CD4-positive, alpha-beta T cell treated with Interleukin-1 beta for 1 hour (primary cell): ENCODE results near the gene ERC2.

Experiments used
- DNase-seq, 2 donors: peaks; one replicate each; pipeline ENCODE4 v3.0.0-alpha.2; 2020 to 2022

The ERC2 gene

GRCh38 chr3:55500555-55501330 lies 967.5 kb downstream of the ERC2 start:
- no peak for DNase-seq

GRCh38 chr3:55498520-55498919 lies 969.7 kb downstream of the ERC2 start:
- no peak for DNase-seq

GRCh38 chr3:55497250-55497649 lies 971.0 kb downstream of the ERC2 start:
- no peak for DNase-seq

- no peak for DNase-seq
These were observed 973.3 kb downstream of the ERC2 start for GRCh38 chr3:55494976-55495375.

DNA sequence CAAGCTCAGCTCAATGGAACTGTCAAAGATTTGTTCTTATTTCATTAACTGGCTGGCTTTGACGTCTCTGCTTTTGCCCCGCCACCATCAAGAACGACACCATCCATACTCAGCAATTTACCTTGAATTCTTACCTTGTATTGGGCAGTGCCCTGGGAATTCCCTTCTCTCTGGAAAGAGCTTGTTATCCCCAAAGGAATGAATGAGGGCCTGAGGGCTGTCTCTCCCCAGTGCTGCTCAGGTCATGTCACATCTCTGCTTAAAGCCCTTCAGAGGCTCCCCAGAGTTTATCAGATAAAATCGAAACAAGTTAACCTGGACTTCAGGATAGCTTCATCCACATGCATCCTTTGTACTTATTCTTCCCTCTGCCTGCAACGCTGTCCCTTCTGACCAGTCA lies 975.3 kb downstream of the ERC2 start:
- DNase-seq = no peak

- DNase-seq = no peak
These were observed 976.9 kb downstream of the ERC2 start for GRCh38 chr3:55491296-55491816.

- DNase-seq = no peak
These were observed 977.9 kb downstream of the ERC2 start for GRCh38 chr3:55490276-55490913.

GRCh38 chr3:55489798-55490132 lies 978.5 kb downstream of the ERC2 start:
- no peak for DNase-seq

GRCh38 chr3:55488398-55489055 lies 979.7 kb downstream of the ERC2 start:
- peak in 1 of 2 donors; percentile 31 for DNase-seq

GRCh38 chr3:55487381-55488241 lies 980.7 kb downstream of the ERC2 start:
- no peak for DNase-seq

- no peak for DNase-seq
These were observed 981.3 kb downstream of the ERC2 start, which contains the start of gene WNT5A for GRCh38 chr3:55486857-55487380. WNT5A (minus strand) TSS chr3:55487306; CDS start chr3:55486985, 321 bp downstream.

GRCh38 chr3:55486101-55486856 lies 982.0 kb downstream of the ERC2 start:
- no peak for DNase-seq

- peak; percentile 5 to 23 for DNase-seq
These were observed 983.2 kb downstream of the ERC2 start for GRCh38 chr3:55484801-55485791.

DNA sequence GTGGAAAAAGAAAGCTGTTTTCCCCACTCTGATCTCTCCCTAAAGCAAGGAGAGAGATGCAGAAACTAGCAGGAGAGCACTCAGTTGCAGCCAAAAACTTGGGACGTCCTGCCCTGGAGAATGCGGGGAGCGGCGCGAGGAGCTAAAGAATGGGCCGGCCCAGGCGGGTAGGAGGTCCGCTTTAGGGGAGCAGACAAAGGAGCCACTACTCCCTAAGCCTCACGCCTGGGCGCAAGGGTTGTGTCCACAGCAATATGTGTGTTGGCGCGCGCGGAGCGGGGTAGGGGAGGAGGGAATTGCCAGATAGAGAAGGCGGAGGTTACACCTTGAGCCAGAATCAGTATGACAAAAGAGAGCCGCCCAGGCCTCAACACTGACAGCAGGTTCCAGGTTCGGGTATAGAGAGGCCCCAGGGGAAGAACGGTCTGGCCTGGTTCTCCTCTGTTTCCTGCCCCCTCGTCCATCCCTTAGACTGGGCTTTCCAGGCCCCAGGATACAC lies 984.0 kb downstream of the ERC2 start:
- DNase-seq = no peak

- DNase-seq = no peak
These were observed 984.8 kb downstream of the ERC2 start for GRCh38 chr3:55483196-55484095.

DNA sequence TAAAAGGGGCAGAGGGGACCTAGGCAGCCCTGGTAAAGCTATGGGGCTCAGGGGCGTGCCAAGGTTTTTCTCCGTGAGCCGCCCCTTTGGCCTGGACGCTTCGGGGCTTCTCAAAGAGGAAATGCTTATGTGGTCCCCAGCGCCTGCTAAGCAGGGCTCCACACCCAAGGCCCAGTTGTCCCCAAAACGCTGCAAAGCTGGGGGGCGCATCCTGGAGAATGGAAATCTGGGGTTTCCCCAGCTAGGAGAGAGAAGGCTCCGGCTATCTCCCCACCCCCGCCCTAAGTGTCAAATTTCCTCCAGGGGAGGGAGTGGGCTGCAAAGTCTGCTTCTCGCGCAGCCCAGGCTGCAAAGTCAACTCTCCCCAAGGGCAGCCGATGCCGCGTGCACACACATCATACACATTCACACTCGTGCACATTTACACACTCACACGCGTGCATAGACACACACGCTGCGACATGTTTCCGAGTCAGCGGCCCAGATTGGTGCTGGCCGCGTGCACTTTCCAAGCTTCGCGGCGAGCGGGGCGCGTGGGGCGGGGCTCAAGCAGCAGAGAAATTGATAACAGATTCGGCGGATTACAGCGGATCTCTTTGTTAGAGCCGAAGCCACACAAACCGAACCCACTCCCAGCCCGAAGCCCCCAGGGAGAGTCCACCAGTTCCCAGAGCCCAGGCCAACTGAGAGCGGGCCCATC lies 985.6 kb downstream of the ERC2 start:
- DNase-seq = no peak

- DNase-seq = no peak
These were observed 986.3 kb downstream of the ERC2 start for GRCh38 chr3:55481744-55482495.
